Fibroblast of lung (primary cell): ENCODE measurements around the gene ATG7.

ENCODE experiments used
- CTCF ChIP-seq, 2 donors: IDR thresholded peaks in 1 of 2; conservative IDR thresholded peaks in 1 of 2; 1 replicate in 1 of 2; 2 replicates in 1 of 2; pipeline ENCODE4 v1.5.1; 2011 to 2012; ENCODE audit warnings: low read length in 2 of 2, control low read depth in 1 of 2, inconsistent platforms in 1 of 2, low read depth in 1 of 2, mild to moderate bottlenecking in 1 of 2
- EZH2 ChIP-seq: IDR thresholded peaks from 2 replicates; pipeline ENCODE4 v1.5.1; 2012; ENCODE audit warnings: low read length, control low read depth, mild to moderate bottlenecking; ENCODE audit errors: missing control alignments

GRCh38 chr3:11251807-11252176 is 20.4 kb upstream of the ATG7 start:
- TF ChIP-seq CTCF (conservative IDR thresholded peaks at IDR 0.05 in 1 of 2, IDR thresholded peaks at IDR 0.05 in 1 of 2; ENCODE audit: low read depth in 1 of 2, low read length in 2 of 2), result no peak
- no peak for TF ChIP-seq EZH2
